ENCODE data around the gene ZNF229. TPM values are rescaled to one million over a fixed set of nuclear protein-coding genes. Genes with fewer than 3 reads are reported as not detected.
"Not testable (repeated sequence)": the region's sequence is repeated elsewhere in the genome, so short reads cannot be mapped to it uniquely, and the experiment has no call there.

The ZNF229 gene
- total RNA-seq, 1 donor = 9.4 TPM

DNA sequence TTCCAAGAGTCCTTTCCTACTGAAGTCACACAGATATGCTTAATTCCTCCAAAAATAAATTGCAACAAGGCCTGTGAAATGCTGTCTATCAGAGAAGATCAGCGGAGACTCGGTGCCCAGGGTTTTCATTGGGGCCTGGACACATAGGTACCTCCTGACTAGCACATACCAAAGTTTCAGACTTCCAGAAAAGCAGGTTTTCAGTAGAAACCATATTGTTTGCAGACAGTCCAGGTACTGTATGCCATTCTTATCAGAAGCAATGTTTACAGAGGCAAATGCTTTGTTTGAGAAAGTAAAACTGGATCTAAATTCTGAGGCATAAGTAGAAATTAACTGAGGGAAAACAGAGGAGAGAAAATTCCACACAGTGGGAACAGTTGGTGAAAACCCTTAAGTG is 12.8 kb downstream of the ZNF229 start:
- no peaks in the 10 kb centered on the region for H3K4me1 ChIP-seq (ENCODE audit: insufficient read depth, low read length)
- DNase-seq (ENCODE audit: insufficient read length, low spot score, missing footprints) = no peak
- no peaks in the 10 kb centered on the region for H4K20me1 ChIP-seq (ENCODE audit: insufficient read depth, low read length)
- no peak overlapping the region for H3K4me2 ChIP-seq (ENCODE audit: insufficient read depth, low read length)
- no peak overlapping the region for H3K4me3 ChIP-seq (ENCODE audit: insufficient read depth, low read length)
- no peaks in the 10 kb centered on the region for H3K27me3 ChIP-seq (ENCODE audit: insufficient read depth, low read length)
- no peak overlapping the region for H3K27ac ChIP-seq (ENCODE audit: low read depth, low read length)
- H2AFZ ChIP-seq (ENCODE audit: low read length) = no peak overlapping the region
- H3K36me3 ChIP-seq (ENCODE audit: insufficient read depth, low read length) = peaks cover 37% of the 10 kb centered on the region
- peaks cover 6% of the 10 kb centered on the region for H3K9me3 ChIP-seq (ENCODE audit: low read depth, low read length)
- TF ChIP-seq, protein P1, sequence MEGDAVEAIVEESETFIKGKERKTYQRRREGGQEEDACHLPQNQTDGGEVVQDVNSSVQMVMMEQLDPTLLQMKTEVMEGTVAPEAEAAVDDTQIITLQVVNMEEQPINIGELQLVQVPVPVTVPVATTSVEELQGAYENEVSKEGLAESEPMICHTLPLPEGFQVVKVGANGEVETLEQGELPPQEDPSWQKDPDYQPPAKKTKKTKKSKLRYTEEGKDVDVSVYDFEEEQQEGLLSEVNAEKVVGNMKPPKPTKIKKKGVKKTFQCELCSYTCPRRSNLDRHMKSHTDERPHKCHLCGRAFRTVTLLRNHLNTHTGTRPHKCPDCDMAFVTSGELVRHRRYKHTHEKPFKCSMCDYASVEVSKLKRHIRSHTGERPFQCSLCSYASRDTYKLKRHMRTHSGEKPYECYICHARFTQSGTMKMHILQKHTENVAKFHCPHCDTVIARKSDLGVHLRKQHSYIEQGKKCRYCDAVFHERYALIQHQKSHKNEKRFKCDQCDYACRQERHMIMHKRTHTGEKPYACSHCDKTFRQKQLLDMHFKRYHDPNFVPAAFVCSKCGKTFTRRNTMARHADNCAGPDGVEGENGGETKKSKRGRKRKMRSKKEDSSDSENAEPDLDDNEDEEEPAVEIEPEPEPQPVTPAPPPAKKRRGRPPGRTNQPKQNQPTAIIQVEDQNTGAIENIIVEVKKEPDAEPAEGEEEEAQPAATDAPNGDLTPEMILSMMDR (IDR thresholded peaks at IDR 0.05; ENCODE audit: extremely low read depth, low read depth, low read length) = no peak
- H3K79me2 ChIP-seq (ENCODE audit: insufficient read depth, low read length) = no peaks in the 10 kb centered on the region

DNA sequence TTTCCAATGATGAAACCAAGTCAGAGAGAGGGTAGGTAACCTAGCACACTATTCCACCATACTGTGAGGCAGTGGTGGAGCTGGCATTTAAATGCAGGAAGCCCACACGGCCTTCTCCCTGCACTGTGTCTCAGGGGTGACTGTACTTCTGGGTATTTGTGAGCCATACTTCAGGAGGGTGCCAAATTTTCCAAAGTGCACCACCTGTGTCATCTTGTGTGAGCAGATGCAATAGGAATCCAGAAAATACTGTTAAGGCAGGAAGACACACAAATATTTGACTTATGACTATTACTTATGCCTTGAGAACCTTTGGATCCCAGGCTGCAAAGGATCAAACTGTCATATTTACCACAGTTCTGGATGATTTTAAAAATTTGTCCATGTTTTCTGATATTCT is 17.3 kb downstream of the ZNF229 start:
- no peak overlapping the region for H3K27ac ChIP-seq (ENCODE audit: low read depth, low read length)
- no peak overlapping the region for H3K4me3 ChIP-seq (ENCODE audit: insufficient read depth, low read length)
- peaks cover 55% of the 10 kb centered on the region for H3K36me3 ChIP-seq (ENCODE audit: insufficient read depth, low read length)
- TF ChIP-seq, protein P1 (IDR thresholded peaks at IDR 0.05; ENCODE audit: extremely low read depth, low read depth, low read length) = no peak
- H3K4me2 ChIP-seq (ENCODE audit: insufficient read depth, low read length) = no peak overlapping the region
- H3K9me3 ChIP-seq (ENCODE audit: low read depth, low read length) = peaks cover 26% of the 10 kb centered on the region
- H4K20me1 ChIP-seq (ENCODE audit: insufficient read depth, low read length) = no peaks in the 10 kb centered on the region
- no peaks in the 10 kb centered on the region for H3K4me1 ChIP-seq (ENCODE audit: insufficient read depth, low read length)
- H3K79me2 ChIP-seq (ENCODE audit: insufficient read depth, low read length) = no peaks in the 10 kb centered on the region
- no peaks in the 10 kb centered on the region for H3K27me3 ChIP-seq (ENCODE audit: insufficient read depth, low read length)
- no peak overlapping the region for H2AFZ ChIP-seq (ENCODE audit: low read length)
- no peak for DNase-seq (ENCODE audit: insufficient read length, low spot score, missing footprints)

DNA sequence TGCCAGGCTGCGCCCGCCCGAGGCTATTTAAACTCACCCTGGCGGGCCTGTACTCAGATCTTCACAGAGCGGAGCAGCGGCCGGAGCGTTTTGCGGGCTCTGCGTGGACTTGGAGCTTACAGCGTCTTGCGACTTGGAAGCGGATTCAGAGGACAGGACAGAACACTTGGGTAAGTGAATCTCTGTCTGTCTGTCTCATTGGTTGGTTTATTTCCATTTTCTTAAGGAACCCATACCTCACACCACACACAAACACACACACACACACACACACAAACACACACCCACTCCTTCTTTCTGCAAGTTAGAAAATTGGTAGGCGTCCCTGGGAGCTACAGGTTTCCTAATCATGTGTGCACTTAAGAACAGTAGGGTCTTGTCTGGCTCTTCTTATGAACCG is 32.7 kb downstream of the ZNF229 start:
- H3K36me3 ChIP-seq (ENCODE audit: insufficient read depth, low read length); H4K20me1 ChIP-seq (ENCODE audit: insufficient read depth, low read length); H3K9me3 ChIP-seq (ENCODE audit: low read depth, low read length); H3K4me1 ChIP-seq (ENCODE audit: insufficient read depth, low read length); H3K79me2 ChIP-seq (ENCODE audit: insufficient read depth, low read length); H3K27ac ChIP-seq (ENCODE audit: low read depth, low read length); H3K27me3 ChIP-seq (ENCODE audit: insufficient read depth, low read length); H3K4me2 ChIP-seq (ENCODE audit: insufficient read depth, low read length); H2AFZ ChIP-seq (ENCODE audit: low read length); DNase-seq (ENCODE audit: insufficient read length, low spot score, missing footprints); H3K4me3 ChIP-seq (ENCODE audit: insufficient read depth, low read length): not testable (repeated sequence)

DNA sequence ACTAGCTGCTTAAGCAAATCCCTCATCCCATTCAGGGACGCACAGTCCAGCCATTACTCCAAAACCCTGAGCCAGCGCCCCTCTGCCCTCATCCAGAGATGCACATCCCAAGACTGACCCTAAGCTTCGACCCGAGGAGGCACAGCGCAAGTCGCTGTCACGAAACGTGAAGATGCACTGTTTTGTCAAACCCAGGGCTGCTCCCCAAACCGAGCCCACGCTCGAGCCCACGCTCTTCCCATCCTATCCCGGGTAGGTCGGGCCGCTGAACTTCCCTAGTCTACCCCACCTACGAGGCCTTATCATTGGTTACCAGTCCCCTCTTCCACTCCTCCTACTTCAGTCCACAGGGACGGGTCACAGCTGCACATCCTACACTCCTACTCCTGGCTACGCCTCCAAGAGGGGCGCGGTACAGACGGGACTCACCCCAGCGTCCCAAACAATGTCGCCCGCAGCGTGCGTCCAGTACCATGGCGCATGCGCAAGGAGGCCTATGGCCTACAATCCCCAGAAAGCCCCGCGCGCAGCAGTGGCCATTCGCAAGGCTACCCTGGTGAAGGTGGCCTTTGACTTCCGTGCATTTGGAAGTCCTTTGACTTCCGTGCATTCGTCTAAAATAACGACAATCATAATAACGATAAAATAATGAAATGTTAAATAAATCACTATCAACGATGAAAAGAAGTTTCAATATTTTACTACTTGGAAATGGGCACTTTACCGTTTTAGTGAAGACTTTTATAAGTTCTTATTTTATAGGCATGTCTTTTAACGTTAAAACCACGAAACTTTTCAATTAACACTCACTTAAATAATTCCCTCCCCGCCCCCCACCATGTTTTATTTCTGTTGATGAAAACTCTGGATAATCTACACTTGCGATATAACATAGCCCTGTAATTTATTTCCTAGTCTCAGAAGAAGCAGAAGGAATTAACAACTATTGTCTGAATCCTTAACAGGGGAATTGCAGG is 46.8 kb downstream of the ZNF229 start, which contains the start of gene ZNF285:
TSS of gene ZNF285 (minus strand) at position 470 of the 977 bp plus-strand sequence. CDS start 4,395 bp downstream, outside the sequence.
- peak within 1 kb of the TSS; percentile 92 for H3K4me2 ChIP-seq (ENCODE audit: insufficient read depth, low read length)
- H4K20me1 ChIP-seq (ENCODE audit: insufficient read depth, low read length) = no peaks in the 10 kb centered on the region
- H3K36me3 ChIP-seq (ENCODE audit: insufficient read depth, low read length) = no peaks in the 10 kb centered on the region
- H2AFZ ChIP-seq (ENCODE audit: low read length) = peak within 1 kb of the TSS; percentile 99
- no peaks in the 10 kb centered on the region for H3K9me3 ChIP-seq (ENCODE audit: low read depth, low read length)
- H3K4me1 ChIP-seq (ENCODE audit: insufficient read depth, low read length) = no peaks in the 10 kb centered on the region
- TF ChIP-seq, protein P1 (IDR thresholded peaks at IDR 0.05; ENCODE audit: extremely low read depth, low read depth, low read length) = no peak
- peak within 1 kb of the TSS; percentile 83 for H3K4me3 ChIP-seq (ENCODE audit: insufficient read depth, low read length)
- no peaks in the 10 kb centered on the region for H3K79me2 ChIP-seq (ENCODE audit: insufficient read depth, low read length)
- DNase-seq (ENCODE audit: insufficient read length, low spot score, missing footprints) = peak; percentile 97
- peak within 1 kb of the TSS; percentile 31 for H3K27ac ChIP-seq (ENCODE audit: low read depth, low read length)
- no peaks in the 10 kb centered on the region for H3K27me3 ChIP-seq (ENCODE audit: insufficient read depth, low read length)

DNA sequence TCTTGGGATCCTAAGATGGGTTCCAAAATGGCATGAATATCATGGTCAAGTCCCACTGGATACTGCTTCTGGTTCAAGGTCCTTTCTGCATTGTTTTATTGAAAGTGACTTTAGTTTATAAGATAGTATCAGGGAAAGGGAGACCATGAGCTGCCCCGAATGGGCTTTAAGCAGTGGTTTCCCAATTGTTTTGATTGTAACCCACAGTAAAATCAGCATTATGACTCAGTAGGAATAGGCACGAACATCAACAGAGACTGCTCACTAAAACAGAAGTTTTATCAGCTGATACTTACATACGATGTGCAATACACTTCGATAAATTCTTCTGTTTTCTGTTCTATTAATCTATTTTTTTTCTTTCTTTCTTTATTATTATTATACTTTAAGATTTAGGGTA is 59.0 kb downstream of the ZNF229 start:
- peak; percentile 29 for DNase-seq (ENCODE audit: insufficient read length, low spot score, missing footprints)
- not testable (repeated sequence) for H3K27ac ChIP-seq (ENCODE audit: low read depth, low read length)

More for the DNA sequence above, 59.0 kb downstream of the ZNF229 start:
- H3K9me3 ChIP-seq (ENCODE audit: low read depth, low read length); H3K4me1 ChIP-seq (ENCODE audit: insufficient read depth, low read length); H2AFZ ChIP-seq (ENCODE audit: low read length); H3K4me2 ChIP-seq (ENCODE audit: insufficient read depth, low read length); H4K20me1 ChIP-seq (ENCODE audit: insufficient read depth, low read length); H3K79me2 ChIP-seq (ENCODE audit: insufficient read depth, low read length); H3K4me3 ChIP-seq (ENCODE audit: insufficient read depth, low read length); H3K36me3 ChIP-seq (ENCODE audit: insufficient read depth, low read length); H3K27me3 ChIP-seq (ENCODE audit: insufficient read depth, low read length): not testable (repeated sequence)

All from osteoblast (primary cell).